ENCODE results near the gene CREB3L1. TPM values are rescaled to one million over a fixed set of nuclear protein-coding genes. Genes with fewer than 3 reads are reported as not detected.

Gene CREB3L1
- total and polyA plus RNA-seq, 4 donors = 16.8 to 54.0 (median 36.8) TPM

GRCh38 chr11:46251954-46252353 is 25.5 kb upstream of the CREB3L1 start:
- H3K27ac ChIP-seq (ENCODE audit: low read depth in 1 of 2, low read length in 1 of 2) = no peak overlapping the region
- no peak for ATAC-seq (ENCODE audit: insufficient read depth, low FRiP score)
- WGBS, 2 donors = 72 to 85% methylated on average over 6 of the region's 6 CpGs

GRCh38 chr11:46252373-46252914 is 25.0 kb upstream of the CREB3L1 start:
- DNase-seq (no peak), ATAC-seq (ENCODE audit: insufficient read depth, low FRiP score) (no peak)
- Histone ChIP-seq H3K27me3 (ENCODE audit: control insufficient read depth in 3 of 3, insufficient read depth in 3 of 3, low read length in 2 of 3) (no peaks in the 10 kb centered on the region), H3K36me3 (ENCODE audit: control insufficient read depth in 4 of 4, insufficient read depth in 4 of 4, low read length in 4 of 4) (no peaks in the 10 kb centered on the region), H3K4me1 (ENCODE audit: control insufficient read depth in 5 of 5, insufficient read depth in 5 of 5, low read length in 5 of 5) (peaks cover 0 to 7% (median 0%) of the 10 kb centered on the region in 5 donors), H3K4me3 (no peak overlapping the region), H3K9me3 (ENCODE audit: control insufficient read depth in 4 of 4, insufficient read depth in 3 of 4, low read length in 3 of 4) (no peaks in the 10 kb centered on the region), H3K27ac (ENCODE audit: low read depth in 1 of 2, low read length in 1 of 2) (no peak overlapping the region), H3K9ac (ENCODE audit: insufficient read depth in 1 of 2, low read length in 2 of 2) (no peak overlapping the region)
- WGBS, 2 donors = 49 to 63% methylated on average over 10 of the region's 10 CpGs
- TF ChIP-seq CTCF (IDR thresholded peaks at IDR 0.05; ENCODE audit: control extremely low read depth, extremely low read depth) = no peak

More at GRCh38 chr11:46251954-46252353, 25.5 kb upstream of the CREB3L1 start:
- Histone ChIP-seq H3K4me1 (ENCODE audit: control insufficient read depth in 5 of 5, insufficient read depth in 5 of 5, low read length in 5 of 5) (peaks cover 0 to 7% (median 0%) of the 10 kb centered on the region in 5 donors), H3K9me3 (ENCODE audit: control insufficient read depth in 4 of 4, insufficient read depth in 3 of 4, low read length in 3 of 4) (no peaks in the 10 kb centered on the region), H3K27me3 (ENCODE audit: control insufficient read depth in 3 of 3, insufficient read depth in 3 of 3, low read length in 2 of 3) (no peaks in the 10 kb centered on the region), H3K9ac (ENCODE audit: insufficient read depth in 1 of 2, low read length in 2 of 2) (no peak overlapping the region), H3K4me3 (no peak overlapping the region), H3K36me3 (ENCODE audit: control insufficient read depth in 4 of 4, insufficient read depth in 4 of 4, low read length in 4 of 4) (no peaks in the 10 kb centered on the region)
- TF ChIP-seq CTCF (IDR thresholded peaks at IDR 0.05; ENCODE audit: control extremely low read depth, extremely low read depth) = no peak
- DNase-seq = no peak

GRCh38 chr11:46253258-46254132 is 24.0 kb upstream of the CREB3L1 start:
- Histone ChIP-seq H3K27me3 (ENCODE audit: control insufficient read depth in 3 of 3, insufficient read depth in 3 of 3, low read length in 2 of 3) (no peaks in the 10 kb centered on the region), H3K27ac (ENCODE audit: low read depth in 1 of 2, low read length in 1 of 2) (no peak overlapping the region), H3K9ac (ENCODE audit: insufficient read depth in 1 of 2, low read length in 2 of 2) (no peak overlapping the region), H3K4me1 (ENCODE audit: control insufficient read depth in 5 of 5, insufficient read depth in 5 of 5, low read length in 5 of 5) (peaks cover 0 to 7% (median 0%) of the 10 kb centered on the region in 5 donors), H3K36me3 (ENCODE audit: control insufficient read depth in 4 of 4, insufficient read depth in 4 of 4, low read length in 4 of 4) (no peaks in the 10 kb centered on the region), H3K4me3 (no peak overlapping the region), H3K9me3 (ENCODE audit: control insufficient read depth in 4 of 4, insufficient read depth in 3 of 4, low read length in 3 of 4) (no peaks in the 10 kb centered on the region)
- no peak for TF ChIP-seq CTCF (IDR thresholded peaks at IDR 0.05; ENCODE audit: control extremely low read depth, extremely low read depth)
- ATAC-seq (ENCODE audit: insufficient read depth, low FRiP score) = no peak
- 94 to 95% methylated on average over 13 of the region's 13 CpGs for WGBS, 2 donors
- no peak for DNase-seq

Measured in lung (tissue), 12 donors.